ENCODE measurements around the gene PDE4C. TPM values are rescaled to one million over a fixed set of nuclear protein-coding genes. Genes with fewer than 3 reads are reported as not detected.

PDE4C gene
- total and polyA plus RNA-seq, 5 donors = 0.47 to 2.8 (median 1.2) TPM

DNA sequence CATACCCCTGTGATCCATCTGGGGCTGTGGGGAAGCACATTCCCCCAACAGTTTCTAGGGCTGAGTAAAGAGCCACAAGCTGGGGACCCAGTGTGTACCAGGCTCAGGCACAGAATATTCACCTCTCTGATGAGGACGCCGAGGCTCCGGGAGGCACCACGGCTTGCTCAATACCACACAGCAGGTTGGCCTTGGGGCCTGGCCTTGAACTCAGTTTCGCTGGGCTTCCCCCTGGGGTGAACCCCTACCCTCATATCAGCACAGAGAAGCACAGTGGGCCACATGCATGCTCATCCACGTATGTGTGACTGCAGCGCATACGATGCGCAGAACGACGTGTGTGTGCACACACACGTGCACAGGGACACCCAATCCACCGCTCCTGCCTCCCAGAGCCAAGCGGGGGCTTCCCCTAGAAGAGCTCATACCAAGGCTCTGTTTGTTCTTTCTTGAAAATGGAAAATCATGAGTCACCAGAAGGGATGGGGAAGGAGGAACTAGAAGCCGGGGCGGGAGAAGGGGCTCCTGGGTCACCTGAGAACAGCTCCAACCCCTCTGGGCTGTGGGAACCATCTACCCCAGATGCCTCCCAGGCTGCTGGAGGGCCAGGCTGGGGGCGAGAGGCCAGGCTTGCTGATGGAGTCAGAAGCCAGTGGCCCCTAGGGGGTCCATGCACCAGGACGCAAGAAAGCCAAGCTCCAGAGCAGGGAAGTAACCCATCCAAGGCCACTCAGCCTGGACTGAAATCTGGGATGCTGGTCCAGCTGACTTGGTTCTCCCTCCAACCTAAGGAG lies 4.9 kb upstream of the PDE4C start:
- no peaks in the 10 kb centered on the region for H3K4me1 ChIP-seq (ENCODE audit: control insufficient read depth, insufficient read depth, low read length)
- peaks cover 4% of the 10 kb centered on the region for H3K9me3 ChIP-seq (ENCODE audit: control insufficient read depth, low read length)
- intact Hi-C loops (cut with DNase I) = no loop called here
- WGBS = 58% methylated on average over 18 of the region's 18 CpGs
- no peak overlapping the region for H3K4me3 ChIP-seq (ENCODE audit: low read length)
- H3K27me3 ChIP-seq (ENCODE audit: control insufficient read depth, insufficient read depth) = no peaks in the 10 kb centered on the region
- no peak overlapping the region for H3K27ac ChIP-seq (ENCODE audit: low read length)
- DNase-seq = peak in 1 of 3 donors; percentile 33
- ATAC-seq = peak in 1 of 2 donors; percentile 12

GRCh38 chr19:18229915-18230314 lies 3.7 kb upstream of the PDE4C start:
- ATAC-seq = no peak
- DNase-seq = peak in 1 of 3 donors; percentile 1
- Histone ChIP-seq H3K9me3 (ENCODE audit: control insufficient read depth, low read length) (peaks cover 4% of the 10 kb centered on the region), H3K4me3 (ENCODE audit: low read length) (no peak overlapping the region), H3K27me3 (ENCODE audit: control insufficient read depth, insufficient read depth) (no peaks in the 10 kb centered on the region), H3K4me1 (ENCODE audit: control insufficient read depth, insufficient read depth, low read length) (peaks cover 3% of the 10 kb centered on the region), H3K27ac (ENCODE audit: low read length) (no peak overlapping the region)
- intact Hi-C loops (cut with DNase I) = no loop called here
- 79% methylated on average over 4 of the region's 4 CpGs for WGBS

DNA sequence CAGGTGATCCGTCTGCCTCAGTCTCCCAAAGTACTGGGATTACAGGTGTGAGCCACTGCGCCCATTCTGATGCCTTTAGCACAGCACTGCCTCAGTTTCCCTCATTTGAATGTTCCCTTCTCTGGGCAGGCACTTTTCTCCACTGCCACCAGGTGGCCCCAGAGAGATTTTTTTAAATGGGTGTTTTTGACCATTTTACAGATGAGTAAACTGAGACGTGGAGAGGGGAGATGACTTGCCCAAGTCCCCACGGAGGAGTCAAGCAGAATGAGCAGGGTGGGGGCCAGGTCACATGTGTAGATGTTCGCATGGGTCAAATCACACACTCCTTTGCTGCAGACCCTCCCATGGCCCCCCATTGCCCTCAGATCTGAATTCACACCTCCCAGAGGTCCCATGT lies 3.2 kb upstream of the PDE4C start:
- H3K9me3 ChIP-seq (ENCODE audit: control insufficient read depth, low read length) = peaks cover 4% of the 10 kb centered on the region
- H3K27me3 ChIP-seq (ENCODE audit: control insufficient read depth, insufficient read depth) = no peaks in the 10 kb centered on the region
- H3K4me1 ChIP-seq (ENCODE audit: control insufficient read depth, insufficient read depth, low read length) = peaks cover 5% of the 10 kb centered on the region
- no peak overlapping the region for H3K27ac ChIP-seq (ENCODE audit: low read length)
- 77% methylated on average over 5 of the region's 5 CpGs for WGBS
- peak in 1 of 3 donors; percentile 21 for DNase-seq
- intact Hi-C loops (cut with DNase I) = no loop called here
- H3K4me3 ChIP-seq (ENCODE audit: low read length) = no peak overlapping the region
- no peak for ATAC-seq

- WGBS = 49% methylated on average over 6 of the region's 6 CpGs
- ATAC-seq = no peak
- Histone ChIP-seq H3K27ac (ENCODE audit: low read length) (no peak overlapping the region), H3K9me3 (ENCODE audit: control insufficient read depth, low read length) (no peaks in the 10 kb centered on the region), H3K27me3 (ENCODE audit: control insufficient read depth, insufficient read depth) (no peaks in the 10 kb centered on the region), H3K4me1 (ENCODE audit: control insufficient read depth, insufficient read depth, low read length) (peaks cover 5% of the 10 kb centered on the region), H3K4me3 (ENCODE audit: low read length) (no peak overlapping the region)
- peak in 1 of 3 donors; percentile 39 for DNase-seq
- intact Hi-C loops (cut with DNase I) = no loop called here
These were observed 1.6 kb upstream of the PDE4C start for GRCh38 chr19:18227781-18228271.

GRCh38 chr19:18226956-18227780 lies 930 bp upstream of the PDE4C start:
- peak in 1 of 3 donors; percentile 34 for DNase-seq
- no peaks in the 10 kb centered on the region for H3K27me3 ChIP-seq (ENCODE audit: control insufficient read depth, insufficient read depth)
- H3K9me3 ChIP-seq (ENCODE audit: control insufficient read depth, low read length) = no peaks in the 10 kb centered on the region
- H3K4me3 ChIP-seq (ENCODE audit: low read length) = no peak overlapping the region
- no peak overlapping the region for H3K27ac ChIP-seq (ENCODE audit: low read length)
- peaks cover 5% of the 10 kb centered on the region for H3K4me1 ChIP-seq (ENCODE audit: control insufficient read depth, insufficient read depth, low read length)
- intact Hi-C loops (cut with DNase I) = no loop called here
- no peak for ATAC-seq
- WGBS = 81% methylated on average over 18 of the region's 18 CpGs

- Histone ChIP-seq H3K27ac (ENCODE audit: low read length) (peak overlapping the region; percentile 10), H3K4me1 (ENCODE audit: control insufficient read depth, insufficient read depth, low read length) (peaks cover 5% of the 10 kb centered on the region), H3K4me3 (ENCODE audit: low read length) (peak overlapping the region; percentile 29), H3K9me3 (ENCODE audit: control insufficient read depth, low read length) (no peaks in the 10 kb centered on the region), H3K27me3 (ENCODE audit: control insufficient read depth, insufficient read depth) (no peaks in the 10 kb centered on the region)
- no peak for DNase-seq
- no peak for ATAC-seq
- 19% methylated on average over 16 of the region's 16 CpGs for WGBS
- intact Hi-C loops (cut with DNase I) = no loop called here
These were observed 910 bp downstream of the PDE4C start for GRCh38 chr19:18225355-18225701.

DNA sequence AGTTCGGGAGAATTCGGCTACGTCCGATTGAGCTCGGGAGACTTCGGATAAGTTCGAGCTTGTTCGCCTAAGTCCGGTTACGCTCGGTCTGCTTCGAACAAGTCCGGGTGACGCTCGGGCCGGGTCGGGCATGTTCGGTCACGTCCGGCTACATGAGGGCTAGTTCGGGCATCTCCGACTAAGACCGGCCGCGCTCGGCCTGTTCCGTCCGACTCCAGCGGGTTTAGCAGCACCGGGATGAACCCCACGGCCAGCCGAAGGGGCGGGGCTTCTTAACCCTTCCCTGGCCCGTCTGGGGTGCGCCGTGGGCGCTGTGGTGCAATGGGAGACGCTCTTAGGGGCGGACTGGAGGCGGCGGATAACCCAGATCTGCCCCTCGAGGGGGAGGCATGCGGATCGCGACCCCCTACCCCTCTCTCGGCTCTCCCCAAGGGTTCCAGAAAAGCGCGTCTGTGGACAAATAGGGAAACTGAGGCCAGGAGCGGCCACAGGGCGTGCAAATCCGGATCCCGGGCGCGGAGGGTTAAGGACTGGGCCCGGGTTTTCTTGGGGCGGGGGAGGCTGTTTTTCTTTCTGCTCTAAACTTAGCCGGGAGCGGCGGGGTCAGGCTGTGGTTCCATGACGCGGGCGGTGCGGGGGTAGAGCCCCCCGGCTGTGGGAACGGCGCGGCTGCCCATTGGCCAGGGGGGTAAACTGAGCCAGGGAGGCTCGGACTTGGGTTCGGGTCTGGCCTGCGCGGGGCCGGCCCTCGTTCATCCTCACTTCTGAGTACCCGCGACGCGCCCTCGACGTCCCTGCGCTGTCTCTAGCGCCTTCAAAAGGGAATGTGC lies 1.5 kb downstream of the PDE4C start:
- H3K27me3 ChIP-seq (ENCODE audit: control insufficient read depth, insufficient read depth) = no peaks in the 10 kb centered on the region

DNA sequence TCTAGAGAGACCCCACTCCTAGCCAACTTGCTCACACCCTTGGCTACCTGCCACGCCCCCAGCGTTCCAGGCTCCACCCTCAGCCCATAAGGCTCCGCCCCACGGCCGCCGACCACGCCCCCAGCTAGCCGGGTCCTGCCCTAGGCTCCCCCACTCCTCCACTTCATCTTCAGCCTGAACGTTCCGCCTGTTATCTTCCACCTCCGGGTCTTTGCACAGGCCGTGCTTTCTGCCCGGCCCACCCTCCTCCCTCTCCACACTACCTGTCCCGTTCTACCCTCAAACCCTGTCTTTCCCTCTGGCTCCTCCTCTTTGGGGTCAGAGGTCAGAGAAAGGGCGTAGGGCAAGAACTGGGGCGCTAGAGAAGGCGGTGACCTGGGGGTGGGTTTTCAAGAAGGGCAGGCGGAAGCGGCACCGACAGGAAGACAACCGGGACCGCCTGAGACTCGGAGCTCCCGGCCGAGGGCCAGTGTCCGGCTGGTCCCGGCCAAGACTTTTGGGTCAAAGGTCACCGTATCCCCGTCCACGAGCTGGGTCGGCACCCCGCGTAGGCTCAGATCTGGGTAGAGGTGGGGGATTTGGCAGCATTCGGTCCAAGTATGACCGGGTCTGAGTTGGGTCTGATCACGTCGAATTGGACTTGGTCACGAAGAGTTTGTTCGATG lies 2.2 kb downstream of the PDE4C start:
- Histone ChIP-seq H3K27me3 (ENCODE audit: control insufficient read depth, insufficient read depth) (no peaks in the 10 kb centered on the region), H3K27ac (ENCODE audit: low read length) (peak overlapping the region; percentile 14), H3K4me3 (ENCODE audit: low read length) (peak overlapping the region; percentile 7), H3K9me3 (ENCODE audit: control insufficient read depth, low read length) (no peaks in the 10 kb centered on the region), H3K4me1 (ENCODE audit: control insufficient read depth, insufficient read depth, low read length) (peaks cover 5% of the 10 kb centered on the region)
- DNase-seq = peak; percentile 59 to 84 (median 81)
- intact Hi-C loops (cut with DNase I) = no loop called here
- 5% methylated on average over 39 of the region's 39 CpGs for WGBS
- peak; percentile 14 to 63 for ATAC-seq

More for the DNA sequence above, 1.5 kb downstream of the PDE4C start:
- Histone ChIP-seq H3K27ac (ENCODE audit: low read length) (peak overlapping the region; percentile 10), H3K4me3 (ENCODE audit: low read length) (peak overlapping the region; percentile 29), H3K9me3 (ENCODE audit: control insufficient read depth, low read length) (no peaks in the 10 kb centered on the region), H3K4me1 (ENCODE audit: control insufficient read depth, insufficient read depth, low read length) (peaks cover 5% of the 10 kb centered on the region)
- ATAC-seq = peak; percentile 97 to 99
- intact Hi-C loops (cut with DNase I) = no loop called here
- 2% methylated on average over 81 of the region's 81 CpGs for WGBS
- DNase-seq = peak; percentile 99 to 100 (median 100)

DNA sequence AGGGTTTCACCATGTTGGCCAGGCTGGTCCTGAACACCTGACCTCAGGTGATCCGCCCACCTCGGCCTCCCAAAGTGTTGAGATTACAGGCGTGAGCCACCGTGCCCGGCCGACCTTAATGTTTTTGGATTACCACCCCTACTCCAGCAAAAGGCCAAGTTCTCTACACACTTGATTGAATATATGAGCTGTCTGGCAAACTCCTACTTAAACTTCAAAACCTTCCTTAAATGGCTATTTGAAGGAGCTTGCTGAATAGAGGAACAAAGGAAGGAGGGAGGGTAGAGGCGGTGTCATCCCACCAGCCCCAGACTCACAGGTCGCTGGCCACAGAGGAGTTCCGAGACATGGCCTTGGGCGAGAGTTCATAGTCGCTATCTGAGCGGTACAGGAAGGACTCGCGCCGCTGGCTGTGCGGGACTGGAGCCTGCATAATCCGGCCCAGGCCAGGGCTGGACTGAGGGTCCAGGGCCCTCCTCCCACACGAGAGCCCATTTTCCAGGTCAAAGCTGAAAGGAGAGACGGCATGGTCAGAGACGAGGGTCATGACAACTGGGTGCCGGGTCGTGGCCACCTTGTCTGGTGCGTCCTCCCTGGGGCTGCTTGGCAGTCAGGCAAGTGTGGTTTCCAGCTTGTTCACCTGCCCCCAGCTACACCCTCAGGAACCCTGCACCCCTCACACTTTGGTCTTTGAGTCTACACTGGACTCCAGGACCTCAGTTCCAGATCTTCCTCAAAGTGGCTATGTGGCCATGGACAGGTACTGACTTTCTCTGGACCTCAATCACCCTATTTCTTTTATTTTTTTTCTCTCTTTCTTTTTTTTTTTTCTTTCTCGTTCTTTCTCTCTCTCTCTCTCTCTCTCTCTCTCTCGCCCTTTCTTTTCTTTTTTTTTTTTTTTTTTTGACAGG lies 4.2 kb downstream of the PDE4C start:
- no peak overlapping the region for H3K4me3 ChIP-seq (ENCODE audit: low read length)
- no peaks in the 10 kb centered on the region for H3K27me3 ChIP-seq (ENCODE audit: control insufficient read depth, insufficient read depth)
- peaks cover 5% of the 10 kb centered on the region for H3K4me1 ChIP-seq (ENCODE audit: control insufficient read depth, insufficient read depth, low read length)
- WGBS = 85% methylated on average over 25 of the region's 25 CpGs
- ATAC-seq (no peak), DNase-seq (no peak)
- intact Hi-C loops (cut with DNase I) = no loop called here
- no peak overlapping the region for H3K27ac ChIP-seq (ENCODE audit: low read length)
- H3K9me3 ChIP-seq (ENCODE audit: control insufficient read depth, low read length) = no peaks in the 10 kb centered on the region
